Choroid plexus epithelial cell (primary cell): Measurements from ENCODE around the gene ARL8A.

Experiments used
- DNase-seq: peaks from one replicate; pipeline ENCODE4 v3.0.0-alpha.2; 2010; ENCODE audit warnings: low read depth
- H3K4me3 ChIP-seq: 2 replicates; pipeline ENCODE4 v1.5.1; 2011; ENCODE audit warnings: low read depth, mild to moderate bottlenecking, control low read depth, low read length, moderate library complexity
- TF ChIP-seq, protein P1 (sequence below): conservative IDR thresholded peaks from 2 replicates; pipeline ENCODE4 v1.5.1; 2011; ENCODE audit warnings: low read depth, mild to moderate bottlenecking, control low read depth, inconsistent platforms, low read length, moderate library complexity

The ARL8A gene

DNA sequence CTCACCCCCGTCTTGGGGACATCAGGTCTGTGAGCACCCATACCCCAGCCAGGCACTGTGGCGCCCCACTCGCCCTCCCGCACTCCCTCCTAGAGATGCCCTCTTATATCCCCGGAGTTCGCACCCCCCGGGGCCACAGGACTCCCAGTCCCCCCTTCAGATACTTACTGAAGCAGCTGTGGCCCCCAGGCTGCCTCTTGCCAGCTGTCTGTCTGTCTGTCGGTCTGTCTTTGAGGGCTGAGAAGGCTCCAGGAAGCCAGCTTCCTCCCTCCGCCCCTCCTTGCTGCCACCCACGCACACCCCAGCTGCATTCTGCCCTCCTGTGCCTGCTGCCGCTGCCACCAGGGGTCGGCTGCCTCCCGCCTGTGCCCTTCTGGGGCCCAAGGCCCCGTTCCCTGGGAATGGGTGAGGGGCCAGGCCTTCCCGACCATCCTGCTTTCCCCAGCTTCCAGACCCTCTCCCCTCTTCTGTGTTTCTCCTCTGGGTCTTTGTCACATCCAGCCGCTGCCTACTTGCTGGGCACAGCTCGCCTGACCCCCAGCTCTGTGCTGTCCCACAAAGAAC is 15.9 kb upstream of the ARL8A start, which contains the start of gene PTPN7:
Gene PTPN7 (minus strand): TSS at position 226 of the 564 bp plus-strand sequence. CDS start 1,200 bp downstream, outside the sequence.
- TF ChIP-seq, protein P1, sequence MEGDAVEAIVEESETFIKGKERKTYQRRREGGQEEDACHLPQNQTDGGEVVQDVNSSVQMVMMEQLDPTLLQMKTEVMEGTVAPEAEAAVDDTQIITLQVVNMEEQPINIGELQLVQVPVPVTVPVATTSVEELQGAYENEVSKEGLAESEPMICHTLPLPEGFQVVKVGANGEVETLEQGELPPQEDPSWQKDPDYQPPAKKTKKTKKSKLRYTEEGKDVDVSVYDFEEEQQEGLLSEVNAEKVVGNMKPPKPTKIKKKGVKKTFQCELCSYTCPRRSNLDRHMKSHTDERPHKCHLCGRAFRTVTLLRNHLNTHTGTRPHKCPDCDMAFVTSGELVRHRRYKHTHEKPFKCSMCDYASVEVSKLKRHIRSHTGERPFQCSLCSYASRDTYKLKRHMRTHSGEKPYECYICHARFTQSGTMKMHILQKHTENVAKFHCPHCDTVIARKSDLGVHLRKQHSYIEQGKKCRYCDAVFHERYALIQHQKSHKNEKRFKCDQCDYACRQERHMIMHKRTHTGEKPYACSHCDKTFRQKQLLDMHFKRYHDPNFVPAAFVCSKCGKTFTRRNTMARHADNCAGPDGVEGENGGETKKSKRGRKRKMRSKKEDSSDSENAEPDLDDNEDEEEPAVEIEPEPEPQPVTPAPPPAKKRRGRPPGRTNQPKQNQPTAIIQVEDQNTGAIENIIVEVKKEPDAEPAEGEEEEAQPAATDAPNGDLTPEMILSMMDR: no peak
- no peak for DNase-seq
- no peak within 1 kb of the TSS for H3K4me3 ChIP-seq

DNA sequence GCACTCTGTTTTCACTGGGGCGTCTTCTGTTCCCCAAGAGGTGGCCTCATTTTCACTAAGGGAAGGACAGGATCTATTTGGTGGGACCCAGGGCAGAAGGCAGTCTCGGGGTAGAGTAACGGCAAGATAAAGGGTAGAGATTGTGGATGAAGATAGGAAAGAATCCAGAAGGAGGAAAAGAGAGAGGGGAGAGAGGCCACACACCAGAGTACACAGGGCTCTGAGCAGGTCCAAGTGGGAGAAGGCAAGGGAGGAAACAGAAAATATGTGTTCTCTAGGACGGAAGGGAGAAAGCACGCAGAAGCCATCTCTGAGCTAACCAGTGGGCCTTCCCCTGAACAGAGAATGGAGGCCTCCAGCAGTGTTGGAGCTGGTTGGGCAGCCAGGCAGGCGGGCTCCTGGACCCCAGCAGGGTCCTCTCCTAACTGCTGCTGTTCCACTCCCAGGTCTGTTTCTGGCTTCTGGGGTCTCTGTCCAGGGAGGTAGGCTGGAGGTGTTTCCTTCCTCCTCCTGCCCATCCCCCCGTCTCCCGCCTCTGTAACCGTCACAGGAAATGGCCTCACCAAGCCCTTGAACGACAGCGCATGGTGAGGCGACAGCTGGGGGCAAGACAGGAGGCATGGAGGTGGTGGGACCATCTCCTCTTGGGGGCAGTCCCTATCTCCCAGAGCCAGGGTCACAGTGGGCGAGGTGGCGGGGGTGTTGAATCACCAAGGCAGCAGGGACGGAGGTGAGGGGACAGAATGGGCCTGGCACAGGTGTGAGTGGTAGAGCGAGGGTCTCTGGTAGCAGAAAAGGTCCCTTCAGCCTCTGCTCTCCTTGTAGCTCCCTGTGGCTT is 15.2 kb upstream of the ARL8A start:
- no peak overlapping the region for H3K4me3 ChIP-seq
- TF ChIP-seq, protein P1: no peak
- no peak for DNase-seq

DNA sequence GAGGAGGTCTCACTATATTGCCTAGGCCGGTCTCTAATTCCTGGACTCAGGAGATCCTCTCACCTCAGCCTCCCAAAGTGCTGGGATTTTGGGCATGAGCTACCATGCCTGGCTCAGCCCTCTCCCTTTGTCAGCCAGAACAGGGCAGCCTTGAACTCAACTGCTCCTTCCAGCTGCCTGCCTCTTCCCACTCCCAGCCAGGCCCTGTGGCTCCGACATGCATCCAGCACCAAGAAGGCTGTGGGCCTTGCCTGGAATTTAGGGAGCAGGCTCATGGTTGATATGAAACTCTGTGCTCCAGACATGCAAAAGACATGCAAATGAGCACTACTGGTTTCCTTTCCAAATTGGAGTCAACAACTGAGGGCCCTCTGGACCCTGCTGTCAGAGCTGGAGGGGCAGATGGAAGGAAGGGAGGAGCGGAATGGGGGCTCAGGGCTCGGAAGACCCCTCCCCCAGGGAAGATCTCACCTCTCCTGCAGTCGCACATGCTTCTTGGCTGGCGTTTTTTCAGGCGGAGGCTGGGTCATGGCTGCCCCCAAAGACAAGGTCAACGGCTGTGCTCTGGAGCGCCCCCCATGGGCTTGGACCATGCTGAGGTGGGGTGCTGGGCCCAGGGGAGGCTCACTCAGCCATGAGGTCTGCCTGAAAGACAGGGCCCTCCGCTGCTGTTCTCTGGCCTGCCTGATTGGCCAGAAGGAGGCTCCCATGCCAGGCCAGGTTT is 14.4 kb upstream of the ARL8A start:
- TF ChIP-seq, protein P1: no peak
- H3K4me3 ChIP-seq: no peak overlapping the region
- no peak for DNase-seq

DNA sequence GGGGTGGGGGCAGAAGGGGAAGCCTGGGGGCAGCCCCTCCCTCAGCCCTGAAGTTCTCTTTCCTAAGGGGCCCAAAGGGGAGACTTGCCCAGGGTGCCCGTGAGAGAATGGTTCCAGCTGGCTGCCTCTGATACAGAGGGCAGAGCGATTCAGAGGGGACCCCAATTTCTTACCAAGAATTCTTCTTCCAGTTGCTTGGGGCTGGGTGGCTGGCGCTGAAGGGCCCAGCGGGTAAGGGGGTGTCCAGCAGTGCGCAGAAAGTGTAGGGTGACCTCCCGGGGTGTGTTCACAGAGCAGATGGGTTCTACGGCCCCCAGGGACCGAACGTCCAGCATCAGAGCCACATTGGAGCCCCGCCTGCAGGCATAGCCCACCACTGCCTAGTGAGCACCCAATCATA is 13.4 kb upstream of the ARL8A start:
- H3K4me3 ChIP-seq: no peak overlapping the region
- TF ChIP-seq, protein P1: no peak
- no peak for DNase-seq

DNA sequence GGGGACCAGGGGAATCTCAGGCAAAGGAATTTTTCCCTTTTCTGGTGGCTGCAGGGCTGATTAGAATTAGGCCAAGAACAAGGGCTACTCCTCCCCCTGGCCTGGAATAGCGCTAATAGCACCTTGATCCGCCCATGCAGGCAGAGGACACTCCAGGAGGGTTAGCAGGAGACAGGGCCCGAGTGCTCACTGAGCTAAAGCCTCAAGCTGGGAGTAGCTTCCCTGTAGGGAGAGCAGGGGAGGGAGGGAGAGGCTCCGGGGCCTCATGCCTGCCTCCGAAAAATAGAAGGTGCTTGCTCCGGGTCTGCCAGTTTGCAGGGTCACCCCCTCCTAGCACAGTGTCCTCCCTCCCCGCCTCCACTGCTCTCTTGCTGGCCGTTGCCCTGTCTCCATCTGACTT is 12.1 kb upstream of the ARL8A start:
- H3K4me3 ChIP-seq: no peak overlapping the region
- DNase-seq: no peak
- TF ChIP-seq, protein P1: no peak

DNA sequence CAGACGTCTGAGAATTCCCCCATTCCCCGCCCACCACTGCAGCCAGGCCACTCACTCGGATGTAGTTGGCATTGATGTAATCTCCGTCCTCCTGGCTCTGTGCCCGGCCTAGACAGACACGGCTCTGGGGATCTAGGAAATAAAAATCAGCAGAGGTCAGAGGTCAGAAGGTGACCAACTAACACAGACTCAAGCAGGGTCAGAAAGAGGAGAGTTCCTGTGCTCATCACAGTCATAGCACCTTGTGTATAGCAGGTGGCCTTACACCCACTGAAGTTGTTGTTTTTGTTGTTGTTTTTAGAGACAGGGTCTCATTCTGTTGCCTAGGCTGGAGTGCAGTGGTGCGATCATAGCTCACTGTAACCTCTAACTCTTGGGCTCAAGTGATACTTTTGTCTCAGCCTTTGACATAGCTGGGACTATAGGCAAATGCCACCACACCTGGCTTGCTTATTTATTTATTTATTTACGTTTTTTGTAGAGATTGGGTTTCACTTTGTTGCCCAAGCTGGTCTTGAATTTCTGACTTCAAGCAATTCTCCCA is 11.0 kb upstream of the ARL8A start:
- H3K4me3 ChIP-seq: no peak overlapping the region
- DNase-seq: no peak
- TF ChIP-seq, protein P1: no peak
